Mucosa of stomach (tissue), 1 donor: ENCODE data around the gene CCZ1B.
A peak's percentile ranks its signal among the peaks of the same experiment; 100 is the strongest.
"Not testable (repeated sequence)": the region's sequence is repeated elsewhere in the genome, so short reads cannot be mapped to it uniquely, and the experiment has no call there.

ENCODE experiments used
- H3K27me3 ChIP-seq: one replicate; pipeline ENCODE4 v1.7.0; 2013; ENCODE audit warnings: mild to moderate bottlenecking, low read length; ENCODE audit not compliant: control insufficient read depth, insufficient read depth
- H3K36me3 ChIP-seq: one replicate; pipeline ENCODE4 v1.7.0; 2013; ENCODE audit warnings: low read length; ENCODE audit not compliant: control insufficient read depth, insufficient read depth
- H3K4me1 ChIP-seq: one replicate; pipeline ENCODE4 v1.7.0; 2013; ENCODE audit warnings: mild to moderate bottlenecking, low read length; ENCODE audit not compliant: control insufficient read depth, insufficient read depth
- H3K4me3 ChIP-seq: one replicate; pipeline ENCODE4 v1.7.0; 2013; ENCODE audit warnings: low read length
- H3K9ac ChIP-seq: one replicate; pipeline ENCODE4 v1.7.0; 2013; ENCODE audit warnings: mild to moderate bottlenecking, low read length, moderate library complexity
- H3K9me3 ChIP-seq: one replicate; pipeline ENCODE4 v1.7.0; 2013; ENCODE audit warnings: mild to moderate bottlenecking, low read length, moderate library complexity; ENCODE audit not compliant: control insufficient read depth
- donor health status: Pancreatic carcinoma.

Gene CCZ1B

GRCh38 chr7:6826151-6826550, at the start of gene CCZ1B:
TSS of gene CCZ1B (minus strand) at chr7:6826275. CDS start at chr7:6826197, 78 bp downstream.
- not testable (repeated sequence) for H3K36me3 ChIP-seq, H3K4me1 ChIP-seq, H3K27me3 ChIP-seq, H3K9me3 ChIP-seq, H3K4me3 ChIP-seq
- H3K9ac ChIP-seq = peak within 1 kb of the TSS; percentile 66

- H3K36me3 ChIP-seq, H3K4me1 ChIP-seq, H3K27me3 ChIP-seq, H3K9ac ChIP-seq, H3K9me3 ChIP-seq, H3K4me3 ChIP-seq: not testable (repeated sequence)
These were observed 48.9 kb upstream of the CCZ1B start for GRCh38 chr7:6875022-6875421.

DNA sequence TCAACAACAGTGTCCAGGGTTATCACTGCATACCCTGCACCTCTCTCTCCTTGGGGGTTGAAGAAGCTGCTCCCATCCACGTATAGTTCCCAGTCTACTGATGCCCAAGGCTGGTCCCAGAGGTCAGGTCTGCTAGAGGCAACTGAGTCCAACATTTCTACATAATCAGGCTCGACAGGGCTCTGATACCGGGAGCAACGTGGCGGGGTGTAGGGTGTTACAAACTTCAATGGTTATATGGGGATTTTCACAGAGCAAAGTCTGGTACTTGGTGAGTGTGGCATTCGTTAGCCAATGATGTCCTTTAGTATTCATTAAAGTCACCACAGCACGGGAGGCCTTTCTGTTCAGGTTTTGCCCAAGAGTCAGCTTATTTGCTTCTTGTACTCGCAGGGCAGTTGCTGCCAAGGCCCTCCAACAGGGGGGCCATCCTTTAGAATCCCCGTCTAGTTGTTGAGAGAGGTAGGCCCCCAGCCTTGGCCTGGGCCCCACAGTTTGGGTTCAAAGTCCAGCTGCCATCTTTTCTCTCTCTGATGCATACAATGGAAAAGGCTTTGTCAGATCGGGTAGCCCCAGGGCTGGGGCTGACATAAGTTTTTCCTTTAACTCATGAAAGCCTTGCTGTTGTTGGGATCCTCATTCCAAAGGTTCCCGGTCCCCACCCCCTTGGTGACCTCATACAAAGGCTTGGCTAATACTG, 46.3 kb upstream of the CCZ1B start:
- H3K9ac ChIP-seq, H3K36me3 ChIP-seq, H3K27me3 ChIP-seq, H3K4me1 ChIP-seq, H3K4me3 ChIP-seq, H3K9me3 ChIP-seq: not testable (repeated sequence)

DNA sequence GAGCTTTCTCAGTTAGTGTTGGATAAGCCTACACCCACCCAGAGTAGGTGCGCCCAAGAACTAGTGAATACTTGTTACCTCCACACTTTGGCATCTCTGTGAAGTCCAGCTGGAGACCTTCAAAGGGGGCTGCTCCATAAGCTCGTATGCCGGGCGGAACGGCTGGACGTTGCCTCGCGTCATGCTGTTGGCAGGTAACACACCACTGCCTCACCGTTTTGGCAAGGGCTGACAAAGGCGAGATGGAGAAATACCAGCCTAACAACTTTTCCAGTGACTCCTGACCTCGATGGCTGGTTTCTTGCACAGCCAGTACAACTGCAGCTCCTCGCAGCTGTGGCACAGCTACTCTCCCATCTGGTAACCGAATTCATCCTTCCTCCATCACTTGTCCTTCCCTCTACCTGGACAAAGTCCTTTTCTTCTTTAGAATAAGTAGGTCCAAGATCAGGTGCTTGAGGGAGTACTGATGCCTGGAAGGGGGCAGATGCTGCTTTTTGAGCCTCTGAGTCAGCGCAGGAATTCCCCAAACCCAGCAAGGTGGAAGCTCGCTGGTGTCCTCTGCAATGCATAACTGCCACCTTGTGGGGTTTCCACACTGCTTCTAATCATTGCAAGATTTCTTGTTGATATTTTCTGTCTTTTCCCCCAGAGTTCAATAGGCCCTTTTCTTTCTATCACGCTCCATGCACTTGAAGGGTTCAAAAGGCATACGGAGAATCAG, 45.5 kb upstream of the CCZ1B start:
- not testable (repeated sequence) for H3K9ac ChIP-seq, H3K9me3 ChIP-seq, H3K27me3 ChIP-seq, H3K36me3 ChIP-seq, H3K4me3 ChIP-seq, H3K4me1 ChIP-seq

GRCh38 chr7:6864751-6865150, 38.7 kb upstream of the CCZ1B start:
- not testable (repeated sequence) for H3K9ac ChIP-seq, H3K4me1 ChIP-seq, H3K36me3 ChIP-seq

GRCh38 chr7:6864188-6864587, 38.1 kb upstream of the CCZ1B start:
- not testable (repeated sequence) for H3K9me3 ChIP-seq, H3K36me3 ChIP-seq, H3K4me3 ChIP-seq, H3K9ac ChIP-seq, H3K27me3 ChIP-seq, H3K4me1 ChIP-seq

More at GRCh38 chr7:6864751-6865150, 38.7 kb upstream of the CCZ1B start:
- not testable (repeated sequence) for H3K9me3 ChIP-seq, H3K27me3 ChIP-seq, H3K4me3 ChIP-seq

DNA sequence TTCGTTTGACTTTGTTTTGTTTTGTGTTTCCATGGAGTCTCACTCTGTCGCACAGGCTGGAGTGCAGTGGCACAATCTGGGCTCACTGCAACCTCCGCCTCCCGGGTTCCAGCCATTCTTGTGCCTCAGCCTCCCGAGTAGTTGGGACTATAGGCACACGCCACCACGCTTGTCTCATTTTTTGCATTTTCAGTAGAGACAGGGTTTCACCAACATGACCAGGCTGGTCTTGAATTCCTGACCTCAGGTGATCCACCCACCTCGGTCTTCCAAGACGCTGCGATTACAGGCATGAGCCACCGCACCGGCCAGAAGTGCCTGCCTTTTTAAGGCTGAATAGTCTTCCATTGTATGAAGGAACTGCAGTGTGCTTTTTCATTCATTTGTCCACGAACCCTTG, 36.8 kb upstream of the CCZ1B start:
- H3K9ac ChIP-seq, H3K4me3 ChIP-seq: not testable (repeated sequence)

DNA sequence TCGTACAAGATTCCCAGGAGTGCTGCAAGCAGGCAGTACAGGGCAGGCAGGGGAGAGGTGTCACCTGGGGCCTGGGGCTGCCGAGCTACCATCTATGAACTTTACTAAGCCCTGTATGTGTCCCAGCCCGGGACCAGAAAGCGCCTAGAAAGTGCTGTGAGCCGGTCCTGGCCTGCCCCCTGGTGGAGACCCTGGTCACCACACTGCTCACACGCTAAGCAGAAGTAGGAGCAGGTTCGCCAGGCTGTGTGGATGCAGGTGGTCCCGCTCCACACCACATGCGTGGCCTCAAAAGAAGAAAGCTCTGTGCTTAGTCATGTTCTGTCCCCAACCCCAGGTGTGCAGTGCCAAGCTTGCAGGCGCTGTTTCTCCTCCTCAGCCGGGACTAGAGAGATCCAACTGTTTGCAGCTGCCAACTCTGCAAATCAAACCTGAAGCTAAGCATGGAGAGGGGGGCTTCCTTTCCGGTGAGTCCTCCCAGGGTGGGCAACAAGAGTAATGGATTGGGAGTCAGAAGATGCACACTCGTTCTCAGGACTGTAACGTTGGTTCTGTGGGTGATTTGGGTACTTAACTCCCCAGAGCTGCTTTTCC, 31.7 kb upstream of the CCZ1B start:
- H3K9me3 ChIP-seq, H3K4me1 ChIP-seq, H3K36me3 ChIP-seq, H3K9ac ChIP-seq, H3K4me3 ChIP-seq, H3K27me3 ChIP-seq: not testable (repeated sequence)

More for the DNA sequence above, 36.8 kb upstream of the CCZ1B start:
- H3K27me3 ChIP-seq, H3K9me3 ChIP-seq, H3K36me3 ChIP-seq, H3K4me1 ChIP-seq: not testable (repeated sequence)

DNA sequence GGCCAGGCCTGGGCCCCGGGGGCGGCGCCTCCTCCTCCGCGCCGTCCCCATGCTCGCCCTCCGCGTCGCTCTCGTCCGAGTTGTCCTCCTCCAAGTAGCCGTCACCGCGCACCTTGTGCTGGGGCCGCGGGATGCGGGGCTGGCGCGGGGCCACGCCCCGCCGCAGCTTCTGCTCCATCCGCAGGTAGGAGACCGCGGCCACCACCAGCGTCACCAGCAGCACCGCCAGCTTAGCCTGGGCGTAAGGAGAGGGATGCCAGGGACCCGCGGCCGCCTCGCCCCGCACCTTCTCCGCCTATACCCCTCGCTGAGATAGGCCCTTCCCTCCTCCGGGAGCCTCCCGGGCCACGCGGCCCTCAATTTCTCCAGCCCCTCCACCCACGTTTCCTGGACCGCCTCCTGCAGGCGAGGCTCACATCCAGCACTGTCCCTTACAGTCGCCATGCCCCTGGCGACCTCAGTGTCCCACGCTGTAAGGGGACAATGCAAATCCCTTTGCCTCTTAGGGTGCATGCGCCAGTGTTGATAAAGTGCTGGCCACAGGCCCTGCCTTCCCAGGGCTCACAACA, 29.6 kb upstream of the CCZ1B start:
- not testable (repeated sequence) for H3K36me3 ChIP-seq, H3K4me1 ChIP-seq, H3K9me3 ChIP-seq, H3K27me3 ChIP-seq, H3K4me3 ChIP-seq, H3K9ac ChIP-seq

DNA sequence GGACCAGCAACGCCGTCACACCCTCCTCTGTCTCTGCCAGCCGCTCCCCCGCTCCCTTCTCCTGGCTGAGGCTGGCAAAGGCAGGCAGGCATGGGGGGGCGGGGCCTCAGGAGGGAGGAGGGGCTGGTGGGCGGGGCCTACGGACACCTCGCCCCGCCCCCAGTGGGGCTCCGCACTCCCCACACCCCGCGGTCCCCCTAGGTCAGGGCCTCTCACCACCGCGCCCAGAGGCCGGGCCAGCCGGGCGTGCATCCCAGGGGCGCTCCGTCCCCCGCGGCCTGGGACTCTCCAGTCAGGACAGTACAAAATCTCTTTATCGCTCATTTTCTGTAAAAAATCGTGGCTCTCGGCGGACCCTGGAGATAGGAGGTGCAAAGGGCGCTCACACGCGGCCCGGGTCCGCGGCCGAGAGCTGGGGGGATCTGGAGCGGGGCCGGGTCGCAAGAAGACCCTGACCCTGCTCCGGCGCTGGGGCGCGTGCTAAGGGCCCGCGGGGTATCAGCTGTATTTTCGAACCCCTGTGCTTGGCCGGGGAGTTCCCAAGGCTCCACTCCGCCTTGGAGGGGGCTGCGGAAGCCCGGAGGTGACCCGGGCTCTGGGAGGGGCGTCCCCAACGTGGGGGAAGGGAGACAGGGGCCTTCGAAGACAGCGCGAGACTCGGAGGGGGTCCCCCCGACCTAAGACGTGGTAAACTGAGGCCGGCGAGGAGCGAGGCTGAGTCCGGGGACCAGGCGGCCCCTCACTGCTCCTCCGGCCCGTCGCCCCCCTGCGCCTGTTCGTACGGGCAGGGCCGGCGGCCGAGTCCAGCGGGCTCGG, 28.9 kb upstream of the CCZ1B start:
- H3K9me3 ChIP-seq, H3K9ac ChIP-seq, H3K4me1 ChIP-seq, H3K4me3 ChIP-seq, H3K27me3 ChIP-seq, H3K36me3 ChIP-seq: not testable (repeated sequence)

- not testable (repeated sequence) for H3K36me3 ChIP-seq, H3K9me3 ChIP-seq, H3K27me3 ChIP-seq, H3K4me1 ChIP-seq, H3K9ac ChIP-seq, H3K4me3 ChIP-seq
These were observed 27.6 kb upstream of the CCZ1B start for GRCh38 chr7:6853681-6854080.

GRCh38 chr7:6849127-6849526, 23.1 kb upstream of the CCZ1B start:
- H3K4me1 ChIP-seq, H3K9ac ChIP-seq, H3K4me3 ChIP-seq, H3K27me3 ChIP-seq, H3K9me3 ChIP-seq, H3K36me3 ChIP-seq: not testable (repeated sequence)
